Endothelial cell of umbilical vein (primary cell): ENCODE results near the gene TICRR. TPM values are rescaled to one million over a fixed set of nuclear protein-coding genes. Genes with fewer than 3 reads are reported as not detected.

Source experiments
- BruUV-seq: library from RNA; stranded (reverse); fragments of 400-500 nt; replicated peaks from 2 replicates; lab custom pipeline; 2021; lab: Mats Ljungman, UMichigan
- CTCF ChIA-PET: fragments of 300-600, 350-600 bp; sonication (Branson Sonifier 250); formaldehyde crosslinking; loops from one replicate; lab custom pipeline; 2021; ENCODE audit warnings: antibody characterized with exemption, inconsistent platforms; lab: Charles Lee
- POLR2A ChIA-PET: fragments of 300-600, 350-600 bp; sonication (Branson Sonifier 250); formaldehyde crosslinking; loops from one replicate; lab custom pipeline; 2021; ENCODE audit warnings: antibody characterized with exemption, inconsistent platforms; lab: Charles Lee
- DNase-seq: peaks from one replicate; pipeline ENCODE4 v3.0.0-alpha.2; 2011; ENCODE audit warnings: low read depth, low spot score
- FAIRE-seq: peaks from 2 replicates; lab custom pipeline; 2011; peaks lifted over from hg19 to GRCh38; lab: Jason Lieb, UNC
- H2AFZ ChIP-seq: 2 replicates; pipeline ENCODE4 v1.6.0; 2012; ENCODE audit warnings: low read depth, low read length, control low read depth, inconsistent platforms
- H3K27ac ChIP-seq: 2 replicates; pipeline ENCODE4 v1.5.1; 2011; ENCODE audit warnings: low read depth, mild to moderate bottlenecking, control low read depth, low read length, moderate library complexity; ENCODE audit not compliant: insufficient read depth
- H3K27me3 ChIP-seq, 2 experiments: 2 replicates each; pipeline versions ENCODE4 v1.6.0 to v1.6.1; 2011; ENCODE audit warnings: low read length in 2 of 2, mixed read lengths in 1 of 2; ENCODE audit not compliant: control insufficient read depth in 2 of 2, insufficient read depth in 2 of 2
- H3K36me3 ChIP-seq, 2 experiments: 2 replicates in 1 of 2; 3 replicates in 1 of 2; pipeline ENCODE4 v1.5.1; 2011; ENCODE audit warnings: low read length in 2 of 2, mild to moderate bottlenecking in 1 of 2, moderate library complexity in 1 of 2; ENCODE audit not compliant: control insufficient read depth in 2 of 2, insufficient read depth in 2 of 2; ENCODE audit errors: extremely low read depth in 1 of 2
- H3K4me1 ChIP-seq: 3 replicates; pipeline ENCODE4 v1.5.1; 2011; ENCODE audit warnings: mild to moderate bottlenecking, low read length; ENCODE audit not compliant: control insufficient read depth, insufficient read depth; ENCODE audit errors: extremely low read depth
- H3K4me2 ChIP-seq: 2 replicates; pipeline ENCODE4 v1.6.1; 2011; ENCODE audit warnings: low read length, control low read depth, mixed read lengths; ENCODE audit not compliant: insufficient read depth
- H3K4me3 ChIP-seq, 3 experiments: fragments of 200-600 bp in 1 of 3; sonication (generic), shearing (Covaris generic) in 1 of 3; replicated peaks in 1 of 3; 2 replicates each; pipeline ENCODE4 v1.5.1; 2011 to 2016; ENCODE audit warnings: control low read depth in 3 of 3, low read length in 3 of 3, mild to moderate bottlenecking in 2 of 3, inconsistent platforms in 1 of 3, low read depth in 1 of 3, moderate library complexity in 1 of 3; ENCODE audit not compliant: insufficient read depth in 1 of 3
- H3K79me2 ChIP-seq: 2 replicates; pipeline ENCODE4 v1.6.0; 2012; ENCODE audit warnings: low read length, inconsistent platforms; ENCODE audit not compliant: control insufficient read depth, insufficient read depth
- H3K9ac ChIP-seq: replicated peaks from 2 replicates; pipeline ENCODE3; 2011; ENCODE audit warnings: low read length, control low read depth; ENCODE audit not compliant: insufficient read depth; ENCODE audit errors: extremely low read depth
- H3K9me1 ChIP-seq: replicated peaks from 3 replicates; pipeline ENCODE4 v1.6.0; 2011; ENCODE audit warnings: mild to moderate bottlenecking, low read length; ENCODE audit not compliant: control insufficient read depth, insufficient read depth; ENCODE audit errors: extremely low read depth
- H3K9me3 ChIP-seq: replicated peaks from 2 replicates; pipeline ENCODE4 v1.5.1; 2012; ENCODE audit warnings: low read length, inconsistent platforms; ENCODE audit not compliant: control insufficient read depth, insufficient read depth
- H4K20me1 ChIP-seq: replicated peaks from 2 replicates; pipeline ENCODE3; 2011; ENCODE audit warnings: mild to moderate bottlenecking, low read length; ENCODE audit not compliant: control insufficient read depth, insufficient read depth; ENCODE audit errors: extremely low read depth
- CTCF ChIP-seq, 2 donors: IDR thresholded peaks; 1 replicate in 1 of 2; 2 replicates in 1 of 2; pipeline ENCODE4 v1.5.1; 2011; ENCODE audit warnings: low read length in 2 of 2, mild to moderate bottlenecking in 2 of 2, moderate library complexity in 2 of 2, control low read depth in 1 of 2, inconsistent platforms in 1 of 2, low read depth in 1 of 2; ENCODE audit not compliant: insufficient read depth in 1 of 2; ENCODE audit errors: extremely low read depth in 1 of 2
- EZH2 ChIP-seq: IDR thresholded peaks from 2 replicates; pipeline ENCODE4 v1.6.1; 2012; ENCODE audit warnings: borderline replicate concordance, low read depth, mild to moderate bottlenecking, moderate library complexity, low read length, inconsistent platforms; ENCODE audit not compliant: severe bottlenecking
- FOS ChIP-seq: IDR thresholded peaks from 2 replicates; pipeline ENCODE4 v1.6.1; 2011; ENCODE audit warnings: mild to moderate bottlenecking, low read length, moderate library complexity, borderline replicate concordance; ENCODE audit not compliant: insufficient read depth
- GATA2 ChIP-seq: IDR thresholded peaks from 2 replicates; pipeline ENCODE4 v1.7.0; 2011; ENCODE audit warnings: low read depth, mild to moderate bottlenecking, moderate library complexity, mixed read lengths, low read length; ENCODE audit not compliant: insufficient read length, insufficient read depth
- JUN ChIP-seq: IDR thresholded peaks from 2 replicates; pipeline ENCODE4 v1.6.1; 2011; ENCODE audit warnings: borderline replicate concordance, low read depth; ENCODE audit not compliant: insufficient read length, insufficient read depth
- MAX ChIP-seq: IDR thresholded peaks from 2 replicates; pipeline ENCODE4 v1.6.1; 2011; ENCODE audit not compliant: insufficient read depth, insufficient read length
- MYC ChIP-seq: IDR thresholded peaks from one replicate; pipeline ENCODE4 v1.6.1; 2011; ENCODE audit warnings: mild to moderate bottlenecking, low read depth, low read length
- POLR2A ChIP-seq: IDR thresholded peaks from 2 replicates; pipeline ENCODE4 v1.6.1; 2012; ENCODE audit warnings: low read depth, mild to moderate bottlenecking, control low read depth, low read length
- POLR2AphosphoS5 ChIP-seq: IDR thresholded peaks from 2 replicates; pipeline ENCODE4 v1.6.1; 2012; ENCODE audit warnings: low read depth, mild to moderate bottlenecking, control low read depth, low read length, moderate library complexity; ENCODE audit not compliant: insufficient read depth
- dilution Hi-C: fragments of 300-500 bp; cut with MboI; formaldehyde crosslinking; loops from one replicate; pipeline ENCODE4 v1.15.0; 2019; ENCODE audit warnings: low sequenced_read_pairs; ENCODE audit not compliant: extremely low pct_ligation_motif_present
- intact Hi-C: fragments of 100-400 bp; cut with micrococcal nuclease; formaldehyde crosslinking; loops from one replicate; pipeline ENCODE4 v1.10.0; 2022
- polyA plus RNA-seq, 4 experiments: library from polyadenylated mRNA; depleted of rRNA in 3 of 4; stranded (reverse) in 3 of 4; unstranded in 1 of 4; fragments of >200 nt; gene quantifications; 2 replicates each; pipeline versions ENCODE4 v1.2.1 to v1.2.3, GENCODE V29; 2011 to 2012; ENCODE audit warnings: missing spikeins in 1 of 4
- total RNA-seq: library from RNA; stranded (reverse); gene quantifications from 2 replicates; pipeline ENCODE4 v1.2.3, GENCODE V29; 2021

Gene TICRR
- total and polyA plus RNA-seq, 2 donors (not counting 3 experiments of a cell fraction or from before 2014, with no cell fraction given): 4.9 to 19.4 TPM

- H2AFZ ChIP-seq: no peak overlapping the region
- H3K79me2 ChIP-seq: no peaks in the 10 kb centered on the region
- POLR2A ChIA-PET: no interaction called here
- CTCF ChIA-PET: interaction anchor here (0.6 kb wide), 1 partner anchor 474 kb away, joined by 3 read pairs; no protein-coding TSS in a partner anchor
- H4K20me1 ChIP-seq: no peaks in the 10 kb centered on the region
- no peaks in the 10 kb centered on the region for H3K9me1 ChIP-seq
- no peak overlapping the region for H3K27ac ChIP-seq
- dilution Hi-C loops (no loop called here), intact Hi-C loops (no loop called here)
- FAIRE-seq: no peak
- no TSS peak for BruUV-seq
- H3K36me3 ChIP-seq: no peaks in the 10 kb centered on the region
- no peak overlapping the region for H3K4me2 ChIP-seq
- H3K27me3 ChIP-seq: no peaks in the 10 kb centered on the region
- no peak overlapping the region for H3K4me3 ChIP-seq
- DNase-seq: no peak
- H3K4me1 ChIP-seq: peaks cover 11% of the 10 kb centered on the region
- H3K9me3 ChIP-seq: no peaks in the 10 kb centered on the region
- no peak for TF ChIP-seq GATA2
- TF ChIP-seq EZH2: no peak
- TF ChIP-seq CTCF (IDR thresholded peaks at IDR 0.05; ENCODE audit: extremely low read depth in 1 of 2, insufficient read depth in 1 of 2, low read depth in 1 of 2, low read length in 2 of 2): no peak
- TF ChIP-seq MYC: no peak
- no peak for TF ChIP-seq MAX
- TF ChIP-seq FOS: no peak
- no peak for TF ChIP-seq POLR2AphosphoS5
- TF ChIP-seq JUN: no peak
- TF ChIP-seq POLR2A: no peak
- H3K9ac ChIP-seq: no peak overlapping the region
Observed at GRCh38 chr15:89668171-89668570, 92.9 kb downstream of the TICRR start.
